ENCODE results near the gene ZNF8. TPM values are rescaled to one million over a fixed set of nuclear protein-coding genes. Genes with fewer than 3 reads are reported as not detected.
"Not testable (repeated sequence)": the region's sequence is repeated elsewhere in the genome, so short reads cannot be mapped to it uniquely, and the experiment has no call there.

ZNF8 gene
- total RNA-seq, 4 donors from 2014 or later = 3.0 to 12.8 (median 8.9) TPM

- WGBS, 2 donors = 16 to 23% methylated on average over 7 of the region's 7 CpGs
- TF ChIP-seq POLR2A (IDR thresholded peaks at IDR 0.05) (no peak), CTCF (IDR thresholded peaks at IDR 0.05) (no peak)
- DNase-seq (ENCODE audit: low spot score in 2 of 2) = no peak
- intact Hi-C loops (cut with DNase I; ENCODE audit: low total_unique reads) = loop anchor here (5.0 kb wide), 1 partner anchor 212 kb away; no protein-coding TSS in a partner anchor
- no peak overlapping the region for H3K4me3 ChIP-seq (ENCODE audit: low read depth, poor library complexity, severe bottlenecking)
Measured at GRCh38 chr19:58304748-58305064, 26.0 kb downstream of the ZNF8 start.

GRCh38 chr19:58305065-58305931 is 26.5 kb downstream of the ZNF8 start, which contains the start of gene ERVK3-1:
Gene ERVK3-1 (plus strand): TSS chr19:58305377. CDS start chr19:58312169, 6,792 bp downstream.
- H3K4me3 ChIP-seq (ENCODE audit: low read depth, poor library complexity, severe bottlenecking) = peak within 1 kb of the TSS; percentile 69
- 0 to 1% methylated on average over 47 to 55 of the region's 55 CpGs for WGBS, 2 donors
- peak; percentile 95 to 99 for DNase-seq (ENCODE audit: low spot score in 2 of 2)
- intact Hi-C loops (cut with DNase I; ENCODE audit: low total_unique reads) = loop anchor here (5.0 kb wide), 1 partner anchor 213 kb away; no protein-coding TSS in a partner anchor
- TF ChIP-seq CTCF (IDR thresholded peaks at IDR 0.05) (no peak), POLR2A (IDR thresholded peaks at IDR 0.05) (peak in 1 of 2 donors; percentile 81)

DNA sequence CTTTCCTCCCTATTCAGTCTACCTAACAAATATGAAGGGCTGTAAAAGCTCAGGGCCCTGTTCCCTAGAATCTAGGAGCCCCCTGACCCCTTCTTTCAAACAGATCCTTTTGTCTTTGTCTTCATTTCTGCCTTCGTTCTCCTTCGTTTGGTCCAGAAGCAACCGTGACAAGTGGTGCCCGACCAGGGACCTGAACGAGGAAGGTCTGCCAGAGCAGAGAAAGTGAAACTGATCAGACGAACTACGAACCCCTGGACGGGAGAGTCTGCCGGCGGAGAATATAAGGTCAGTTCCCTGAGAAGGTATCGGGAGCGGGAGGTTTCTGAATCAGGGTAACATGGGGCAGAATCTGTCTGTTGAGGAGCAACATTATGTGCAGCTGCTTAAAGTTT is 27.2 kb downstream of the ZNF8 start:
- 60 to 69% methylated on average over 12 of the region's 12 CpGs for WGBS, 2 donors

DNA sequence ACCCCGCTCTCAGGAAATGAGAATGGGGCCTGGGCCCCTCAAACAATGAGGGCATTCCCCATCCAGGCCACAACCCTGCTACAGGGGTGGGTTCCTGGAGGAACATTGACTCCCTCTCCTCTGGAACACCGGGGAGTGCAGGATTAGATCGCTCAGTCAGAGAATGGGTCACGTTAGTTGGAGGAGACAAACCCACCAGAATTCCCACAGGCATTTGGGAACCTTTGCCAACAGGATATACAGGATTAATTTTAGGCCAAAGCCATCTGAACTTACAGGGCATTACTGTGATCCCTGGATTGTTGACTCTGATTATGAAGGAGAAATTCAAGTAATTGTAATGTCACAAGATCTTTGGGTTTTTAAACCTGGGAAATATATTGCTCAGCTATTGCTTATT is 29.0 kb downstream of the ZNF8 start:
- 87 to 95% methylated on average over 4 of the region's 4 CpGs for WGBS, 2 donors
- TF ChIP-seq CTCF (IDR thresholded peaks at IDR 0.05) = no peak
- TF ChIP-seq POLR2A (IDR thresholded peaks at IDR 0.05) = no peak
- intact Hi-C loops (cut with DNase I; ENCODE audit: low total_unique reads) = loop anchor here (5.0 kb wide), 1 partner anchor 215 kb away; no protein-coding TSS in a partner anchor
- no peak for DNase-seq (ENCODE audit: low spot score in 2 of 2)
- H3K4me3 ChIP-seq (ENCODE audit: low read depth, poor library complexity, severe bottlenecking) = no peak overlapping the region

More for the DNA sequence above, 27.2 kb downstream of the ZNF8 start:
- DNase-seq (ENCODE audit: low spot score in 2 of 2) = no peak
- TF ChIP-seq CTCF (IDR thresholded peaks at IDR 0.05) = no peak
- no peak for TF ChIP-seq POLR2A (IDR thresholded peaks at IDR 0.05)
- intact Hi-C loops (cut with DNase I; ENCODE audit: low total_unique reads) = loop anchor here (5.0 kb wide), 1 partner anchor 214 kb away; no protein-coding TSS in a partner anchor
- no peak overlapping the region for H3K4me3 ChIP-seq (ENCODE audit: low read depth, poor library complexity, severe bottlenecking)

- intact Hi-C loops (cut with DNase I; ENCODE audit: low total_unique reads); H3K4me3 ChIP-seq (ENCODE audit: low read depth, poor library complexity, severe bottlenecking); DNase-seq (ENCODE audit: low spot score in 2 of 2): not testable (repeated sequence)
- 58 to 59% methylated on average over 12 to 13 of the region's 13 CpGs for WGBS, 2 donors
Measured at GRCh38 chr19:58310685-58311084, 31.9 kb downstream of the ZNF8 start.

DNA sequence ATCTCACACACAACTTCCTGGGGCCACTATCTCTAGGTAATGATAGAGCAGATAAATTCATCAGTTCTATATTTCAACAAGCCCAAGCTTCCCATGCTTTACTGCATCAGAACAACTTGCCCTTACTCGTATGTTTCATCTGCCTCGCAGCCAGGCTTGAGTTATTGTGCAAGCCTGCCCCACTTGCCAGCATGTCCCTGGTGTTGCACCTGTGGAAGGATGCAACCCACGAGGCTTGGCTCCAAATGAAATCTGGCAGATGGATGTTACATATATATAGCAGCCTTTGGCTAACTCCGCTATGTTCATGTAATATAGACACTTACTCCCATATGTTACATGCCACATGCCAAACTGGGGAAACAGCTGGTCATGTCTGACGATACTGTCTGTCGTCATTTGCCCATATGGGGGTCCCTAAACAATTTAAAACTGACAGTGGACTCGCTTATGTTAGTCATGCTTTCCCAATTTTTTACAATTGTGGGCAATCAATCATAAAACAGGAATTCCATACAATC is 32.6 kb downstream of the ZNF8 start:
- intact Hi-C loops (cut with DNase I; ENCODE audit: low total_unique reads) = no loop called here
- no peak overlapping the region for H3K4me3 ChIP-seq (ENCODE audit: low read depth, poor library complexity, severe bottlenecking)
- 65 to 72% methylated on average over 7 of the region's 7 CpGs for WGBS, 2 donors
- TF ChIP-seq CTCF (IDR thresholded peaks at IDR 0.05) (no peak), POLR2A (IDR thresholded peaks at IDR 0.05) (no peak)
- DNase-seq (ENCODE audit: low spot score in 2 of 2) = no peak
